ENCODE data around the gene RAPGEF5.

GRCh38 chr7:22234227-22234626, 122.7 kb downstream of the RAPGEF5 start:
- TF ChIP-seq, protein P1, sequence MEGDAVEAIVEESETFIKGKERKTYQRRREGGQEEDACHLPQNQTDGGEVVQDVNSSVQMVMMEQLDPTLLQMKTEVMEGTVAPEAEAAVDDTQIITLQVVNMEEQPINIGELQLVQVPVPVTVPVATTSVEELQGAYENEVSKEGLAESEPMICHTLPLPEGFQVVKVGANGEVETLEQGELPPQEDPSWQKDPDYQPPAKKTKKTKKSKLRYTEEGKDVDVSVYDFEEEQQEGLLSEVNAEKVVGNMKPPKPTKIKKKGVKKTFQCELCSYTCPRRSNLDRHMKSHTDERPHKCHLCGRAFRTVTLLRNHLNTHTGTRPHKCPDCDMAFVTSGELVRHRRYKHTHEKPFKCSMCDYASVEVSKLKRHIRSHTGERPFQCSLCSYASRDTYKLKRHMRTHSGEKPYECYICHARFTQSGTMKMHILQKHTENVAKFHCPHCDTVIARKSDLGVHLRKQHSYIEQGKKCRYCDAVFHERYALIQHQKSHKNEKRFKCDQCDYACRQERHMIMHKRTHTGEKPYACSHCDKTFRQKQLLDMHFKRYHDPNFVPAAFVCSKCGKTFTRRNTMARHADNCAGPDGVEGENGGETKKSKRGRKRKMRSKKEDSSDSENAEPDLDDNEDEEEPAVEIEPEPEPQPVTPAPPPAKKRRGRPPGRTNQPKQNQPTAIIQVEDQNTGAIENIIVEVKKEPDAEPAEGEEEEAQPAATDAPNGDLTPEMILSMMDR (IDR thresholded peaks at IDR 0.05) = no peak
- TF ChIP-seq CHD2 (IDR thresholded peaks at IDR 0.05; ENCODE audit: low read length, partially characterized antibody) (no peak), MAX (IDR thresholded peaks at IDR 0.05; ENCODE audit: low read depth) (no peak), YY1 (IDR thresholded peaks at IDR 0.05; ENCODE audit: low read depth) (no peak), EZH2phosphoT487 (IDR thresholded peaks at IDR 0.05; ENCODE audit: borderline replicate concordance, low read depth) (no peak), POLR2AphosphoS5 (IDR thresholded peaks at IDR 0.05; ENCODE audit: low read depth, low read length) (no peak), FOSL2 (IDR thresholded peaks at IDR 0.05; ENCODE audit: borderline replicate concordance, low read depth) (no peak), JUND (IDR thresholded peaks at IDR 0.05) (no peak), RFX5 (IDR thresholded peaks at IDR 0.05; ENCODE audit: low read length) (no peak), GABPA (IDR thresholded peaks at IDR 0.05; ENCODE audit: low read depth) (no peak), EP300 (IDR thresholded peaks at IDR 0.05; ENCODE audit: borderline replicate concordance in 1 of 2, low read depth in 1 of 2, low read length in 1 of 2) (no peak), SMC3 (IDR thresholded peaks at IDR 0.05; ENCODE audit: low read depth, low read length) (no peak)
- TF ChIP-seq, protein P2, sequence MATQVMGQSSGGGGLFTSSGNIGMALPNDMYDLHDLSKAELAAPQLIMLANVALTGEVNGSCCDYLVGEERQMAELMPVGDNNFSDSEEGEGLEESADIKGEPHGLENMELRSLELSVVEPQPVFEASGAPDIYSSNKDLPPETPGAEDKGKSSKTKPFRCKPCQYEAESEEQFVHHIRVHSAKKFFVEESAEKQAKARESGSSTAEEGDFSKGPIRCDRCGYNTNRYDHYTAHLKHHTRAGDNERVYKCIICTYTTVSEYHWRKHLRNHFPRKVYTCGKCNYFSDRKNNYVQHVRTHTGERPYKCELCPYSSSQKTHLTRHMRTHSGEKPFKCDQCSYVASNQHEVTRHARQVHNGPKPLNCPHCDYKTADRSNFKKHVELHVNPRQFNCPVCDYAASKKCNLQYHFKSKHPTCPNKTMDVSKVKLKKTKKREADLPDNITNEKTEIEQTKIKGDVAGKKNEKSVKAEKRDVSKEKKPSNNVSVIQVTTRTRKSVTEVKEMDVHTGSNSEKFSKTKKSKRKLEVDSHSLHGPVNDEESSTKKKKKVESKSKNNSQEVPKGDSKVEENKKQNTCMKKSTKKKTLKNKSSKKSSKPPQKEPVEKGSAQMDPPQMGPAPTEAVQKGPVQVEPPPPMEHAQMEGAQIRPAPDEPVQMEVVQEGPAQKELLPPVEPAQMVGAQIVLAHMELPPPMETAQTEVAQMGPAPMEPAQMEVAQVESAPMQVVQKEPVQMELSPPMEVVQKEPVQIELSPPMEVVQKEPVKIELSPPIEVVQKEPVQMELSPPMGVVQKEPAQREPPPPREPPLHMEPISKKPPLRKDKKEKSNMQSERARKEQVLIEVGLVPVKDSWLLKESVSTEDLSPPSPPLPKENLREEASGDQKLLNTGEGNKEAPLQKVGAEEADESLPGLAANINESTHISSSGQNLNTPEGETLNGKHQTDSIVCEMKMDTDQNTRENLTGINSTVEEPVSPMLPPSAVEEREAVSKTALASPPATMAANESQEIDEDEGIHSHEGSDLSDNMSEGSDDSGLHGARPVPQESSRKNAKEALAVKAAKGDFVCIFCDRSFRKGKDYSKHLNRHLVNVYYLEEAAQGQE (IDR thresholded peaks at IDR 0.05; ENCODE audit: low read depth, low read length) = no peak
- TF ChIP-seq, protein P3, sequence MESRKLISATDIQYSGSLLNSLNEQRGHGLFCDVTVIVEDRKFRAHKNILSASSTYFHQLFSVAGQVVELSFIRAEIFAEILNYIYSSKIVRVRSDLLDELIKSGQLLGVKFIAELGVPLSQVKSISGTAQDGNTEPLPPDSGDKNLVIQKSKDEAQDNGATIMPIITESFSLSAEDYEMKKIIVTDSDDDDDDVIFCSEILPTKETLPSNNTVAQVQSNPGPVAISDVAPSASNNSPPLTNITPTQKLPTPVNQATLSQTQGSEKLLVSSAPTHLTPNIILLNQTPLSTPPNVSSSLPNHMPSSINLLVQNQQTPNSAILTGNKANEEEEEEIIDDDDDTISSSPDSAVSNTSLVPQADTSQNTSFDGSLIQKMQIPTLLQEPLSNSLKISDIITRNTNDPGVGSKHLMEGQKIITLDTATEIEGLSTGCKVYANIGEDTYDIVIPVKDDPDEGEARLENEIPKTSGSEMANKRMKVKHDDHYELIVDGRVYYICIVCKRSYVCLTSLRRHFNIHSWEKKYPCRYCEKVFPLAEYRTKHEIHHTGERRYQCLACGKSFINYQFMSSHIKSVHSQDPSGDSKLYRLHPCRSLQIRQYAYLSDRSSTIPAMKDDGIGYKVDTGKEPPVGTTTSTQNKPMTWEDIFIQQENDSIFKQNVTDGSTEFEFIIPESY (IDR thresholded peaks at IDR 0.05; ENCODE audit: borderline replicate concordance, low read depth) = no peak
